ENCODE measurements around the gene SUGCT. TPM values are rescaled to one million over a fixed set of nuclear protein-coding genes. Genes with fewer than 3 reads are reported as not detected.

SUGCT gene
- total and polyA plus RNA-seq, 2 of the 8 experiments (the other 6 are each of a cell fraction or from before 2014, with no cell fraction given) = 2.8 to 5.4 TPM

GRCh38 chr7:40884241-40884640 lies 749.4 kb downstream of the SUGCT start:
- Histone ChIP-seq H3K18ac (ENCODE audit: extremely low read depth, low read length) (no peak overlapping the region), H2AK5ac (ENCODE audit: low read depth, low read length) (no peak overlapping the region), H3K4me3 (ENCODE audit: extremely low read depth in 1 of 4, insufficient read depth in 2 of 4, low read depth in 3 of 4, low read length in 4 of 4) (no peak overlapping the region), H2BK120ac (replicated peaks; ENCODE audit: low read depth, low read length) (no peak overlapping the region), H3K79me2 (ENCODE audit: control insufficient read depth in 1 of 2, insufficient read depth in 2 of 2, low read length in 2 of 2) (no peaks in the 10 kb centered on the region), H2AFZ (ENCODE audit: low read length) (no peak overlapping the region), H3K4me1 (replicated peaks in 1 of 4; ENCODE audit: control insufficient read depth in 3 of 4, insufficient read depth in 4 of 4, low read length in 3 of 4) (no peaks in the 10 kb centered on the region), H4K5ac (ENCODE audit: insufficient read length, low read depth, low read length) (no peak overlapping the region), H3K56ac (replicated peaks; ENCODE audit: insufficient read length, low read depth, low read length) (no peak overlapping the region), H3K36me3 (ENCODE audit: control insufficient read depth in 2 of 4, insufficient read depth in 4 of 4, low read length in 3 of 4) (no peaks in the 10 kb centered on the region), H3K79me1 (ENCODE audit: low read depth, low read length) (no peaks in the 10 kb centered on the region), H3K27me3 (replicated peaks in 1 of 4; ENCODE audit: control insufficient read depth in 3 of 4, extremely low read depth in 1 of 4, insufficient read depth in 3 of 4, low read length in 3 of 4) (no peaks in the 10 kb centered on the region), H4K8ac (ENCODE audit: extremely low read depth, insufficient read depth, low read length) (no peak overlapping the region), H3K27ac (ENCODE audit: low read depth, low read length) (no peak overlapping the region), H2BK20ac (ENCODE audit: low read length) (no peak overlapping the region), H2BK5ac (ENCODE audit: low read depth, low read length) (no peak overlapping the region), H3K14ac (ENCODE audit: insufficient read length) (no peak overlapping the region), H3K9me3 (ENCODE audit: insufficient read depth in 2 of 2, low read depth in 1 of 2, low read length in 1 of 2) (no peaks in the 10 kb centered on the region), H2BK12ac (ENCODE audit: low read depth, low read length) (no peak overlapping the region), H3K4me2 (ENCODE audit: insufficient read depth in 1 of 2, low read depth in 2 of 2, low read length in 2 of 2) (no peak overlapping the region), H3K23ac (ENCODE audit: insufficient read length) (no peak overlapping the region), H3K4ac (replicated peaks; ENCODE audit: insufficient read length, low read depth, low read length) (no peak overlapping the region), H3K9ac (replicated peaks in 1 of 4; ENCODE audit: extremely low read depth in 1 of 4, low read depth in 3 of 4, low read length in 3 of 4) (no peak overlapping the region), H4K91ac (replicated peaks; ENCODE audit: insufficient read length, low read length) (no peak overlapping the region), H4K20me1 (replicated peaks in 1 of 2; ENCODE audit: control insufficient read depth in 1 of 2, insufficient read depth in 2 of 2, low read length in 2 of 2) (no peaks in the 10 kb centered on the region), H3K23me2 (ENCODE audit: low read depth, low read length) (no peaks in the 10 kb centered on the region), H2BK15ac (ENCODE audit: low read length) (no peak overlapping the region)
- no peak for FAIRE-seq
- TF ChIP-seq JUN (IDR thresholded peaks at IDR 0.05; ENCODE audit: low read depth, low read length) (no peak), POLR2A (IDR thresholded peaks at IDR 0.05; ENCODE audit: control extremely low read depth in 1 of 2, low read depth in 2 of 2, low read length in 2 of 2) (no peak), NANOG (IDR thresholded peaks at IDR 0.05; ENCODE audit: insufficient read depth, low read depth, low read length, poor library complexity, severe bottlenecking) (no peak)
- POLR2A ChIA-PET (ENCODE audit: partially characterized antibody) = interaction anchor here (0.5 kb wide), 1 partner anchor 179 kb away, joined by 3 read pairs; no protein-coding TSS in a partner anchor
- CTCF ChIA-PET (ENCODE audit: partially characterized antibody) = no interaction called here
- DNase-seq (ENCODE audit: low read depth in 1 of 2, low spot score in 2 of 2) = no peak
- 91% methylated on average over 3 of the region's 3 CpGs; no CpG with 5 or more reads in 1 of the 2 experiments for WGBS, 2 experiments (ENCODE audit: extremely low coverage in 1 of 2, insufficient coverage in 1 of 2, insufficient read length in 1 of 2, insufficient replicate concordance in 2 of 2, low coverage in 1 of 2, low lambda C conversion rate in 2 of 2, missing lambda C conversion rate in 1 of 2)
